K562 (cell line): ENCODE data around the gene ADGRL3. TPM values are rescaled to one million over a fixed set of nuclear protein-coding genes. Genes with fewer than 3 reads are reported as not detected.

Source experiments
- ATAC-seq: fragments of 200-7000 bp; cut with Tn5 transposase; 3 replicates; pipeline ENCODE4 v1.9.1; 2020; ENCODE audit warnings: moderate library complexity
- BruUV-seq: library from RNA; stranded (reverse); fragments of 400-500 nt; replicated peaks from 2 replicates; lab custom pipeline; 2021; lab: Mats Ljungman, UMichigan
- CTCF ChIA-PET: fragments of 300-600 bp; formaldehyde crosslinking; extraction: SDS; loops from one replicate; lab custom pipeline; 2021; ENCODE audit warnings: low intra/inter-chr PET ratio; lab: Yijun Ruan, JAX
- POLR2A ChIA-PET: fragments of 300-600, 350-650 bp; sonication (Branson Sonifier 250); formaldehyde crosslinking; extraction: SDS; loops from one replicate; lab custom pipeline; 2021; ENCODE audit warnings: antibody characterized with exemption, inconsistent platforms; lab: Yijun Ruan, JAX
- DNase-seq, 4 experiments: peaks; one replicate each; pipeline versions ENCODE4 v3.0.0 to v3.0.0-alpha.2; 2011 to 2018; ENCODE audit warnings: low spot score in 3 of 4, mixed read lengths in 3 of 4; ENCODE audit errors: extremely low read depth in 1 of 4
- FAIRE-seq: peaks from 2 replicates; lab custom pipeline; 2011; peaks lifted over from hg19 to GRCh38; lab: Jason Lieb, UNC
- H2AFZ ChIP-seq: 2 replicates; pipeline ENCODE4 v1.6.0; 2011; ENCODE audit warnings: low read depth, low read length, control low read depth, inconsistent platforms
- H3K27ac ChIP-seq: fragments of 200-600 bp; 3 replicates; pipeline ENCODE4 v1.8.0; 2011; ENCODE audit warnings: low read depth, mild to moderate bottlenecking, control low read depth, inconsistent platforms, low read length, moderate library complexity, mixed read lengths; ENCODE audit errors: extremely low read depth
- H3K27me3 ChIP-seq, 2 experiments: fragments of 300-600 bp in 1 of 2; 2 replicates in 1 of 2; 3 replicates in 1 of 2; pipeline versions ENCODE4 v1.6.0 to v1.8.0; 2011; ENCODE audit warnings: inconsistent platforms in 2 of 2, low read length in 2 of 2, mild to moderate bottlenecking in 1 of 2, mixed read lengths in 1 of 2, moderate library complexity in 1 of 2; ENCODE audit not compliant: control insufficient read depth in 2 of 2, insufficient read depth in 2 of 2
- H3K36me3 ChIP-seq: fragments of 300-600 bp; 3 replicates; pipeline ENCODE4 v1.8.0; 2011; ENCODE audit warnings: mild to moderate bottlenecking, low read length, inconsistent platforms; ENCODE audit not compliant: control insufficient read depth, insufficient read depth
- H3K4me1 ChIP-seq, 2 experiments: fragments of 200-600 bp in 1 of 2; replicated peaks in 1 of 2; 2 replicates in 1 of 2; 3 replicates in 1 of 2; pipeline versions ENCODE4 v1.5.1 to v1.8.0; 2011; ENCODE audit warnings: inconsistent platforms in 2 of 2, low read length in 2 of 2, mild to moderate bottlenecking in 1 of 2, mixed read lengths in 1 of 2, moderate library complexity in 1 of 2; ENCODE audit not compliant: control insufficient read depth in 2 of 2, insufficient read depth in 2 of 2
- H3K4me2 ChIP-seq: 2 replicates; pipeline ENCODE4 v1.6.1; 2011; ENCODE audit warnings: low read length, control low read depth, inconsistent platforms, mixed read lengths; ENCODE audit not compliant: insufficient read depth
- H3K4me3 ChIP-seq: fragments of 200-600 bp; sonication (generic), shearing (Covaris generic); 2 replicates; pipeline ENCODE4 v1.5.1; 2016; ENCODE audit warnings: control low read depth, inconsistent platforms
- H3K79me2 ChIP-seq: fragments of 200-600 bp; 3 replicates; pipeline ENCODE4 v1.8.0; 2011; ENCODE audit warnings: low read length, inconsistent platforms; ENCODE audit not compliant: control insufficient read depth, insufficient read depth
- H3K9ac ChIP-seq, 2 experiments: 2 replicates each; pipeline versions ENCODE4 v1.6.0 to v1.6.1; 2011; ENCODE audit warnings: low read depth in 2 of 2, low read length in 2 of 2, control low read depth in 1 of 2, inconsistent platforms in 1 of 2, mild to moderate bottlenecking in 1 of 2, mixed read lengths in 1 of 2; ENCODE audit not compliant: insufficient read depth in 1 of 2
- H3K9me1 ChIP-seq: one replicate; pipeline ENCODE4 v1.6.0; 2011; ENCODE audit warnings: inconsistent platforms, mild to moderate bottlenecking, low read length, moderate library complexity; ENCODE audit not compliant: control insufficient read depth, insufficient read depth
- H3K9me3 ChIP-seq: replicated peaks from 2 replicates; pipeline ENCODE4 v1.5.1; 2011; ENCODE audit warnings: low read depth, low read length, inconsistent platforms; ENCODE audit not compliant: control insufficient read depth, insufficient read depth
- H4K20me1 ChIP-seq: replicated peaks from 2 replicates; pipeline ENCODE4 v1.6.1; 2011; ENCODE audit warnings: low read length, inconsistent platforms, mixed read lengths; ENCODE audit not compliant: control insufficient read depth, insufficient read depth
- CBX5 ChIP-seq: IDR thresholded peaks from 2 replicates; pipeline ENCODE4 v1.6.1; 2014; ENCODE audit warnings: low read depth, borderline replicate concordance
- CCAR2 ChIP-seq: fragments of 200-400 bp; formaldehyde crosslinking; IDR thresholded peaks from 2 replicates; pipeline ENCODE4 v1.6.1; 2017; ENCODE audit warnings: mild to moderate bottlenecking, low read depth, low read length
- ELK1 ChIP-seq: sonication (generic); formaldehyde crosslinking; IDR thresholded peaks from 2 replicates; pipeline ENCODE4 v1.8.1; 2022; ENCODE audit warnings: missing genetic modification reagents
- ETS2 ChIP-seq: IDR thresholded peaks from 2 replicates; pipeline ENCODE4 v1.6.1; 2016; ENCODE audit warnings: borderline replicate concordance, missing genetic modification characterization, mild to moderate bottlenecking, moderate library complexity, missing compliant biosample characterization; ENCODE audit not compliant: poor library complexity, severe bottlenecking
- ETV1 ChIP-seq: fragments of 450-650 bp; conservative IDR thresholded peaks from 2 replicates; pipeline ENCODE4 v1.6.1; 2016; ENCODE audit warnings: missing genetic modification characterization, control low read depth, low read depth, missing compliant biosample characterization
- FOXA3 ChIP-seq, 2 experiments: fragments of 450-650 bp in 1 of 2; sonication (generic) in 1 of 2; formaldehyde crosslinking; IDR thresholded peaks in 1 of 2; conservative IDR thresholded peaks in 1 of 2; 2 replicates each; pipeline versions ENCODE4 v1.4.0 to v1.8.0; 2020 to 2022; ENCODE audit warnings: mild to moderate bottlenecking in 2 of 2, missing genetic modification reagents in 1 of 2
- GMEB1 ChIP-seq: fragments of 250-450 bp; sonication (Bioruptor Pico); IDR thresholded peaks from 2 replicates; pipeline ENCODE4 v1.4.0; 2020; ENCODE audit warnings: mild to moderate bottlenecking
- HNRNPH1 ChIP-seq: fragments of 200-400 bp; formaldehyde crosslinking; optimal IDR thresholded peaks from 2 replicates; pipeline ENCODE3; 2017; ENCODE audit warnings: low read depth, mild to moderate bottlenecking, low read length, moderate library complexity
- KAT7 ChIP-seq: sonication (generic); formaldehyde crosslinking; IDR thresholded peaks from 2 replicates; pipeline ENCODE4 v1.8.0; 2022; ENCODE audit warnings: missing genetic modification reagents, mild to moderate bottlenecking, borderline replicate concordance
- MEIS2 ChIP-seq: fragments of 450-650 bp; IDR thresholded peaks from 2 replicates; pipeline ENCODE4 v1.6.1; 2014; ENCODE audit warnings: mild to moderate bottlenecking; ENCODE audit not compliant: partially characterized antibody
- RAD21 ChIP-seq, 2 experiments: fragments of 250-450 bp in 1 of 2; fragments of 450-650 bp in 1 of 2; sonication (Bioruptor Pico) in 1 of 2; formaldehyde crosslinking in 1 of 2; IDR thresholded peaks in 1 of 2; conservative IDR thresholded peaks in 1 of 2; 2 replicates each; pipeline versions ENCODE4 v1.4.0 to v1.8.0; 2020 to 2022; ENCODE audit warnings: mild to moderate bottlenecking in 2 of 2, moderate library complexity in 1 of 2
- RBM25 ChIP-seq: fragments of 200-400 bp; formaldehyde crosslinking; IDR thresholded peaks from 2 replicates; pipeline ENCODE4 v1.6.1; 2018; ENCODE audit warnings: low read length, low read depth, moderate library complexity; ENCODE audit not compliant: severe bottlenecking
- RNF219 ChIP-seq: fragments of 250-450 bp; sonication (Bioruptor Pico); IDR thresholded peaks from 2 replicates; pipeline ENCODE4 v1.5.0; 2022; ENCODE audit warnings: mild to moderate bottlenecking
- SMAD1 ChIP-seq: fragments of 150-350 bp; IDR thresholded peaks from 2 replicates; pipeline ENCODE4 v1.6.1; 2014; ENCODE audit warnings: low read length, low read depth; ENCODE audit not compliant: partially characterized antibody
- ZNF140 ChIP-seq: fragments of 250-450 bp; sonication (Bioruptor Pico); IDR thresholded peaks from 2 replicates; pipeline ENCODE4 v1.8.0; 2021; ENCODE audit warnings: moderate library complexity, mild to moderate bottlenecking, inconsistent platforms
- ZNF507 ChIP-seq: conservative IDR thresholded peaks from 2 replicates; pipeline ENCODE4 v1.6.1; 2017; ENCODE audit warnings: missing genetic modification characterization, missing compliant biosample characterization
- WGBS: fragments of 100-300 bp; shearing (Covaris generic); methylation state at CpG from one replicate; pipeline ENCODE4 v1.1.6; 2016; ENCODE audit warnings: low coverage, mixed read lengths; ENCODE audit not compliant: insufficient coverage; ENCODE audit errors: missing lambda C conversion rate; 5-methylcytosine and 5-hydroxymethylcytosine counted together
- in situ Hi-C: fragments of 300-500 bp; cut with MboI; formaldehyde crosslinking; loops from 4 replicates; pipeline ENCODE4 v1.15.0; 2018; ENCODE audit warnings: inconsistent platforms, mixed read lengths
- intact Hi-C: fragments of 100-400 bp; cut with micrococcal nuclease; formaldehyde crosslinking; loops from 2 replicates; pipeline ENCODE4 v1.14.2; 2022
- polyA plus RNA-seq, 8 experiments: library from polyadenylated mRNA; depleted of rRNA in 4 of 8; stranded (reverse) in 5 of 8; unstranded in 3 of 8; fragments of >200 nt; fragmentation: Nextera tagmentation in 2 of 8; fragmentation: Illumina TruSeq in 1 of 8; extraction: Ambion mirVana in 2 of 8; extraction: Trizol in 1 of 8; gene quantifications; 2 replicates each; pipeline versions ENCODE4 v1.2.1 to v1.2.3, GENCODE V29; 2011 to 2014; ENCODE audit warnings: inconsistent platforms in 1 of 8, missing spikeins in 1 of 8
- total RNA-seq, 7 experiments: library from RNA; depleted of rRNA in 6 of 7; stranded (reverse); fragments of >200 nt in 6 of 7; fragmentation: Illumina TruSeq in 2 of 7; extraction: Trizol in 2 of 7; gene quantifications; 2 replicates each; pipeline versions ENCODE4 v1.2.1 to v1.2.3, GENCODE V29; 2011 to 2021; ENCODE audit warnings: low replicate concordance in 1 of 7

Gene ADGRL3
- total and polyA plus RNA-seq, 9 of the 15 experiments (the other 6 are each of a cell fraction or from before 2014, with no cell fraction given), result 0.03 to 0.14 (median 0.04) TPM; not detected in 2

- TF ChIP-seq ELK1 (no peak), MEIS2 (no peak), ETS2 (no peak), RNF219 (CRISPR knock-in tag) (no peak)
Observed at GRCh38 chr4:61889117-61889516, 689.0 kb downstream of the ADGRL3 start (continued).

GRCh38 chr4:61890321-61890720 lies 690.2 kb downstream of the ADGRL3 start:
- no TSS peak for BruUV-seq
- ChIA-PET CTCF (no interaction called here), POLR2A (no interaction called here)
- Histone ChIP-seq H2AFZ (no peak overlapping the region), H3K9ac (no peak overlapping the region), H3K27me3 (no peaks in the 10 kb centered on the region), H3K9me1 (no peaks in the 10 kb centered on the region), H3K4me1 (no peaks in the 10 kb centered on the region), H3K27ac (no peak overlapping the region), H4K20me1 (no peaks in the 10 kb centered on the region), H3K36me3 (no peaks in the 10 kb centered on the region), H3K4me3 (no peak overlapping the region), H3K79me2 (no peaks in the 10 kb centered on the region), H3K9me3 (no peaks in the 10 kb centered on the region), H3K4me2 (no peak overlapping the region)
- intact Hi-C loops, result no loop called here
- in situ Hi-C loops, result no loop called here
- 0% methylated on average over 3 of the region's 3 CpGs for WGBS
- DNase-seq (no peak), FAIRE-seq (no peak), ATAC-seq (no peak)
- TF ChIP-seq ZNF140 (no peak), CCAR2 (no peak), RAD21 (CRISPR knock-in tag; conservative IDR thresholded peaks at IDR 0.05 in 1 of 2, IDR thresholded peaks at IDR 0.05 in 1 of 2) (no peak), KAT7 (CRISPR knock-in tag) (no peak), RBM25 (no peak), SMAD1 (no peak), HNRNPH1 (no peak), ZNF507 (tag) (no peak), ETV1 (tag) (no peak), CBX5 (no peak), FOXA3 (CRISPR knock-in tag; conservative IDR thresholded peaks at IDR 0.05 in 1 of 2, IDR thresholded peaks at IDR 0.05 in 1 of 2) (no peak), GMEB1 (CRISPR knock-in tag) (no peak)
